Smooth muscle cell of bladder (primary cell): ENCODE data around the gene ITGA7. TPM values are rescaled to one million over a fixed set of nuclear protein-coding genes. Genes with fewer than 3 reads are reported as not detected.

ENCODE experiments used
- total RNA-seq: library from RNA; depleted of rRNA; stranded (reverse); fragments of >200 nt; gene quantifications from 2 replicates; pipeline ENCODE4 v1.2.3, GENCODE V29; 2014

ITGA7 gene, protein sequence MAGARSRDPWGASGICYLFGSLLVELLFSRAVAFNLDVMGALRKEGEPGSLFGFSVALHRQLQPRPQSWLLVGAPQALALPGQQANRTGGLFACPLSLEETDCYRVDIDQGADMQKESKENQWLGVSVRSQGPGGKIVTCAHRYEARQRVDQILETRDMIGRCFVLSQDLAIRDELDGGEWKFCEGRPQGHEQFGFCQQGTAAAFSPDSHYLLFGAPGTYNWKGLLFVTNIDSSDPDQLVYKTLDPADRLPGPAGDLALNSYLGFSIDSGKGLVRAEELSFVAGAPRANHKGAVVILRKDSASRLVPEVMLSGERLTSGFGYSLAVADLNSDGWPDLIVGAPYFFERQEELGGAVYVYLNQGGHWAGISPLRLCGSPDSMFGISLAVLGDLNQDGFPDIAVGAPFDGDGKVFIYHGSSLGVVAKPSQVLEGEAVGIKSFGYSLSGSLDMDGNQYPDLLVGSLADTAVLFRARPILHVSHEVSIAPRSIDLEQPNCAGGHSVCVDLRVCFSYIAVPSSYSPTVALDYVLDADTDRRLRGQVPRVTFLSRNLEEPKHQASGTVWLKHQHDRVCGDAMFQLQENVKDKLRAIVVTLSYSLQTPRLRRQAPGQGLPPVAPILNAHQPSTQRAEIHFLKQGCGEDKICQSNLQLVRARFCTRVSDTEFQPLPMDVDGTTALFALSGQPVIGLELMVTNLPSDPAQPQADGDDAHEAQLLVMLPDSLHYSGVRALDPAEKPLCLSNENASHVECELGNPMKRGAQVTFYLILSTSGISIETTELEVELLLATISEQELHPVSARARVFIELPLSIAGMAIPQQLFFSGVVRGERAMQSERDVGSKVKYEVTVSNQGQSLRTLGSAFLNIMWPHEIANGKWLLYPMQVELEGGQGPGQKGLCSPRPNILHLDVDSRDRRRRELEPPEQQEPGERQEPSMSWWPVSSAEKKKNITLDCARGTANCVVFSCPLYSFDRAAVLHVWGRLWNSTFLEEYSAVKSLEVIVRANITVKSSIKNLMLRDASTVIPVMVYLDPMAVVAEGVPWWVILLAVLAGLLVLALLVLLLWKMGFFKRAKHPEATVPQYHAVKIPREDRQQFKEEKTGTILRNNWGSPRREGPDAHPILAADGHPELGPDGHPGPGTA
- 1.8 and 2.7 TPM in 2 replicates for total RNA-seq

GRCh38 chr12:55707841-55708694 lies at the start of gene ITGA7:
ITGA7 (minus strand) TSS chr12:55707904; CDS start chr12:55707682, 222 bp downstream.

GRCh38 chr12:55742719-55743405 lies 35.2 kb upstream of the ITGA7 start, which contains the start of gene GDF11:
GDF11 (plus strand) TSS chr12:55743122; CDS start chr12:55743317, 195 bp downstream.

GRCh38 chr12:55728939-55729818 lies 21.5 kb upstream of the ITGA7 start, which contains the start of gene CD63:
CD63 (minus strand) TSS chr12:55729009; CDS start chr12:55728341, 668 bp downstream.

GRCh38 chr12:55720071-55720564 lies 12.4 kb upstream of the ITGA7 start, which contains the start of gene RDH5:
RDH5 (plus strand) TSS chr12:55720393; CDS start chr12:55721185, 792 bp downstream.

DNA sequence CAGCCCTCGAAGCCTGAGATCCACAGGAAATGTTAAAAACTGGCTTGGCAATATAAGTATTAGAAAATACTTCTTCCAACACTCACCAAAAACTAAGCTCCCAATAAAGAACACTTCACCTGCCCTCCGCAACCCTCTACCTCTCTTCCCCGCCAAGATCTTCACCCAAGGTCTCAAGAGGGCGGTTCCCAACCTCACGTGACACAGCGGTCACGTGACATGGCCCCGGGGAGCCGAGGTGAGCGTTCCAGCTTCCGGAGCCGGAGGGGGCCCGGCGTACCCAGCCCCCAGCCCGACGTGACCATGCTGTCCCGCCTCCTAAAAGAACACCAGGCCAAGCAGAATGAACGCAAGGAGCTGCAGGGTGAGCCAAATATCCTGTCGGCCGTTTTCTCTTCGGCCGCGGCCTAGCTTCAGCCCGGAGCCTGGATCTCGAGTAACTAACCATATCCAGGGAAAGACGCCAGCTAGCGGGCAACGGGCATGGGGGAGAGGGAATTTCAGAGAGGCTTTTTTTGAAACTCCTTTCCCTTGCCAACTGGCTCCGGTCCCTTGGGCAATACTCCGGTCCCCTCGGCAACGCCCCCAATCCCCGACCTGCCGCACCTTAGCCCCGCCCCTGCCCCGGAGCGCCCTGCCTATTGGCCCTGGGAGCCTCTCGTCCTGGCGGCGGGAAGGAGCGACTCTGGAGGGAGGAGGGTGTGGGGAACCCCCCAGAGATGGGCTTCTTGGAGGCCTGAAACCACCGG lies 8.3 kb upstream of the ITGA7 start, which contains the start of gene BLOC1S1:
BLOC1S1 (plus strand) TSS at position 214 of the 749 bp plus-strand sequence; CDS start at position 220, 6 bp downstream.

DNA sequence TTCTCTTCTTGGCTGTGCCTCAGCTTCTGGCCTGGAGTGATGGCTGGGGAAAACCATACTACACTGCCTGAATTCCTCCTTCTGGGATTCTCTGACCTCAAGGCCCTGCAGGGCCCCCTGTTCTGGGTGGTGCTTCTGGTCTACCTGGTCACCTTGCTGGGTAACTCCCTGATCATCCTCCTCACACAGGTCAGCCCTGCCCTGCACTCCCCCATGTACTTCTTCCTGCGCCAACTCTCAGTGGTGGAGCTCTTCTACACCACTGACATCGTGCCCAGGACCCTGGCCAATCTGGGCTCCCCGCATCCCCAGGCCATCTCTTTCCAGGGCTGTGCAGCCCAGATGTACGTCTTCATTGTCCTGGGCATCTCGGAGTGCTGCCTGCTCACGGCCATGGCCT lies 70.9 kb downstream of the ITGA7 start, which contains the start of gene OR10P1:
OR10P1 (plus strand) TSS at position 40 of the 400 bp plus-strand sequence; CDS start at position 40, 0 bp downstream.

Other genes starting within 250 kb of the ITGA7 start
- not detected in 2 replicates for gene OR6C70, start 237.8 kb downstream of the ITGA7 start, total RNA-seq
- not detected in 2 replicates for gene OR6C68, start 215.5 kb downstream of the ITGA7 start, total RNA-seq
- gene OR6C4, start 158.3 kb downstream of the ITGA7 start, total RNA-seq = not detected in 2 replicates
- not detected in 2 replicates for gene OR2AP1, start 135.4 kb downstream of the ITGA7 start, total RNA-seq
- not detected in 2 replicates for gene OR10P1, start 71.0 kb downstream of the ITGA7 start, total RNA-seq
- 105 and 136 TPM in 2 replicates for gene BLOC1S1, start 8.1 kb upstream of the ITGA7 start, total RNA-seq
- gene RDH5, start 12.5 kb upstream of the ITGA7 start, total RNA-seq = 3.7 and 4.2 TPM in 2 replicates
- gene CD63, start 21.1 kb upstream of the ITGA7 start, total RNA-seq = 3,456 and 4,323 TPM in 2 replicates
- 1.6 and 2.8 TPM in 2 replicates for gene GDF11, start 35.2 kb upstream of the ITGA7 start, total RNA-seq
- 77.5 and 89.2 TPM in 2 replicates for gene SARNP, start 109.8 kb upstream of the ITGA7 start, total RNA-seq
- gene ORMDL2, start 110.1 kb upstream of the ITGA7 start, total RNA-seq = 23.0 and 23.5 TPM in 2 replicates
- gene DNAJC14, start 121.7 kb upstream of the ITGA7 start, total RNA-seq = 54.5 and 58.3 TPM in 2 replicates
- gene MMP19, start 135.0 kb upstream of the ITGA7 start, total RNA-seq = 5.9 and 6.1 TPM in 2 replicates
- 34.8 and 39.7 TPM in 2 replicates for gene PYM1, start 220.0 kb upstream of the ITGA7 start, total RNA-seq
- 18.8 and 25.6 TPM in 2 replicates for gene DGKA, start 223.3 kb upstream of the ITGA7 start, total RNA-seq